Fibroblast of pulmonary artery (primary cell): ENCODE measurements around the gene KCNH1.

Experiments used
- DNase-seq: peaks from one replicate; pipeline ENCODE4 v3.0.0-alpha.2; 2010; ENCODE audit warnings: low read depth
- H3K4me3 ChIP-seq: replicated peaks from 2 replicates; pipeline ENCODE4 v1.5.1; 2011; ENCODE audit warnings: low read depth, mild to moderate bottlenecking, control low read depth, low read length, moderate library complexity
- CTCF ChIP-seq: IDR thresholded peaks from 2 replicates; pipeline ENCODE4 v1.5.1; 2011; ENCODE audit warnings: mild to moderate bottlenecking, control low read depth, low read length, inconsistent platforms; ENCODE audit errors: missing control alignments

The KCNH1 gene

DNA sequence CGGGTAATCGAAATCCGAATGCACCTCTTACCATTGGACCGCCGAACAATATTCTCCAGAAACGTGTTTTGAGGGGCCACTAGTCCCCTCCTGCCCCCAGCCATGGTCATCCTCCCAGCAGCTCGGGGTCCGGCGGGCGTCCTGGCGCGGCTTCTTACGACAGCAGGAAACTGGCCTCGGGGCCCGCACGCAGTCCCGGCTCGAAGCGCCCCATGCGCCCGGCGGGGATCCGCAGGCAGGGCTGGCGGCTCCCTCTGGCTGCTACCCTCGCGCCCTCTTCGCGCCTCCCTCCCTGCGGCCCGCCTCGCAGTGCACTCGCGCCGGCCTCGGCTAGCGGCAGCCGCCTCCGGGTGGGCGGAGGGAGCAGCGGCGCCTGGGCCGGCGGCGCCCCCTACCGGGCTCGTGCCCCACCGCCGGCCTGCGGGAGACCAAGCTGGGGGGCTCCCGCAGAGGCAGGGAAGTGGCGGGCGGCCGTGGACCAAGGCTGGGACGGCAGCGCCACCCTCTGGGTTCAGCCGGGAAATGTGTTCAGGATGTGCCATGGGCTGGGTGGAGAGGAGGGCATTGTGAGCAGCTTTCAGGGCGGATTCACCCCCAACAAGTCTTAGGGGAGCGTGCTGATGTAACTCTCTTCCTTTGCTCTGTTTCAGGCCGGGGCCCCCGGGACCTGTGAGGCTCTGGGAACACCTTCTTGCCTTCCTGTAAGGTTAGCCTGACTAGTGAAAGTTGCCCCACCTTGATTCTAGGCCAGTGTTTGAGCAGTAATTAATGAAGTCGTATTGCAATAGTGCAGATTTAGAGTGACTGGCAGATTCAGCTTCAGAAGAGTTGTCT lies at the start of gene KCNH1:
KCNH1 (minus strand) TSS at position 313 of the 834 bp plus-strand sequence; CDS start at position 110, 203 bp downstream.
- peak; percentile 64 for DNase-seq
- H3K4me3 ChIP-seq, result peak within 1 kb of the TSS; percentile 45
- TF ChIP-seq CTCF, result peak; percentile 52

DNA sequence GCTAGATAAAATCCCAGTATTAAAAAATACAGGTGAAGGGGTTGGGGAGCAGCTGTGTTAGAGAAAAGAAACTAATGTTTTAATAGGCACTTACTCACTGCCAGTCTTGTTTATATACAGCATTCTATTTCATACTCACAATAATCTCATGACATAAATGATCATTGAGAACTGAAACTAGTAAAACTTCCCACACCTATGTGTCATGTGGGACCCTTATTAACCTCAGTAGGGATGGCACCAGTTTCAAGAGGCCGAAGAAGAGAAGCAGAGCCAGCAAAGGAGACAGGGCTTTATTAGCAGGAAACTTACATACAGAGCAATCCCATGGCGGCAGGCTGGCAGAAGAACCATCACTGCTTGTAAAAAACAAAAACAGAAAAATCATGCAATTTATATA lies 48.8 kb upstream of the KCNH1 start:
- no peak overlapping the region for H3K4me3 ChIP-seq
- DNase-seq, result no peak

GRCh38 chr1:211174375-211174774 lies 40.4 kb upstream of the KCNH1 start:
- DNase-seq, result no peak

More for the DNA sequence above, 48.8 kb upstream of the KCNH1 start:
- no peak for TF ChIP-seq CTCF

DNA sequence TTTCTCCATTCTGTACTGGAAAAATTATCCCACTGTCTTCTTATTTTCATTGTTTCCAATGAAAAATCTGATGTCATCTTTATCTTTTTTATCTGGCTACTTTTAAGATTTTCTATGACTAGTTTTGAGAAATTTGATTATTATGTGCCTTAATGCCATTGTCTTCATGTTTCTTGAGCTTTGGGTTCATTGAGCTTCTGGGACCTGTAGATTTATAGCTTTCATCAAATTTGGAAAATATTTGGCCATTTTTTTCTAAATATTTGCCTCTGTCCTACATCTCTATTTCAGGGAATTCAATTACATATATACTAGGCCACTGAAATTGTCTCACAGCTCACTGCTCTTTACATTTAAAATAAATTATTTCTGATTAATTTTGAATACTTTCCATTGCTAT lies 38.7 kb upstream of the KCNH1 start:
- TF ChIP-seq CTCF, result no peak

More at GRCh38 chr1:211174375-211174774, 40.4 kb upstream of the KCNH1 start:
- H3K4me3 ChIP-seq, result no peak overlapping the region
- no peak for TF ChIP-seq CTCF

DNA sequence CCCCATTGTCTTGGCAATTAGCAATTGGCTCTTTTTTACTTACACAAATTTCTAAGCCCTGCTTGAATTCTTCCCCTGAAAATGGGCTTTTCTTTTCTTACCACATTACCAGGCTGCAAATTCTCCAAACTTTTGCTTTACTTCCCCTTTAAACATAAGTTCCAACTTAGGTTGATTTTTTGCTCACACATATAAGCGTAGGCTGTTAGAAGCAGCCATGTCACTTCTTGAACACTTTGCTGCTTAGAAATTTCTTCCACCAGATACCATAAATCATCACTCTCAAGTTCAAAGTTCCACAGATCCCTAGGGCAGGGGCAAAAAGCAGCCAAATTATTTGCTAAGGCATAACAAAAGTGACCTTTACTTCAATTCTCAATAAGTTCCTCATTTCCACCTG lies 35.4 kb upstream of the KCNH1 start:
- DNase-seq, result no peak
- no peak overlapping the region for H3K4me3 ChIP-seq
- no peak for TF ChIP-seq CTCF

More for the DNA sequence above, 38.7 kb upstream of the KCNH1 start:
- no peak for DNase-seq
- no peak overlapping the region for H3K4me3 ChIP-seq

DNA sequence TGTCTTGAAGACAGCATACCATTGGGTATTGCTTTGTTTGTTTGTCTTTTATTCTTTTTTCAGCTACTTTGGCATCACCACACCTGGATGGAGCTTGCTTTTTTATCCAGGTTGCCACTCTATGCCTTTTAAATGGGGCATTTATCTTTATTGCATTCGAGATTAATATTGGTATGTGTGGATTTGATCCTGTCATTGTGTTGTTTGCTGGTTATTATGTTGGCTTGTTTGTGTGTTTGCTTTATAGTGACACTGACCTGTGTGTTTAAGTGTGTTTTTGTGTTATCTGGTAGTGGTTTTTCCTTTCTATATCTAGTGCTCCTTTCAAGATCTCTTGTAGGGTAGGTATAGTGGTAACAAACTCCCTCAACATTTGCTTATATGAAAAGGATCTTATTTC lies 24.9 kb upstream of the KCNH1 start:
- no peak for DNase-seq
- H3K4me3 ChIP-seq, result no peak overlapping the region
- TF ChIP-seq CTCF, result no peak

DNA sequence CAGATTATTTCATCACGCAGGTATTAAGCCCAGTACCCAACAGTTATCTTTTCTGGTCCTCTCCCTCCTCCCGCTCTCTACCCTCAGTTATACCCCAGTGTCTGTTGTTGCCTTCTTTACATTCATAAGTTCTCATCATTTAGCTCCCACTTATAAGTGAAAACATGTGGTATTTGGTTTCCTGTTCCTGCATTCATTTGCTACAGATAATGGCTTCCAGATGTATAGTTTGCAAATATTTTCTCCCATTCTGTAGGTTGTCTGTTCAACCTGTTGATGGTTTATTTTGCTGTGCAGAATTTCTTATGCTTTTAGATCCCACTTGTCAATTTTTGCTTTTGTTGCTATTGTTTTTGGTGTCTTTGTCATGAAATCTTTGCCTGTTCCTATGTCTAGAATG lies 21.1 kb upstream of the KCNH1 start:
- TF ChIP-seq CTCF, result no peak
- no peak overlapping the region for H3K4me3 ChIP-seq
- DNase-seq, result no peak
